Rectal smooth muscle tissue (tissue), 1 donor: ENCODE data around the gene CEP57L1.
A peak's percentile ranks its signal among the peaks of the same experiment; 100 is the strongest.
"Not testable (repeated sequence)": the region's sequence is repeated elsewhere in the genome, so short reads cannot be mapped to it uniquely, and the experiment has no call there.

Experiments
- H3K27ac ChIP-seq: one replicate; pipeline ENCODE4 v1.7.0; 2013; ENCODE audit warnings: low read depth, low read length, inconsistent platforms
- H3K27me3 ChIP-seq: one replicate; pipeline ENCODE4 v1.7.0; 2013; ENCODE audit warnings: low read length; ENCODE audit not compliant: control insufficient read depth, insufficient read depth
- H3K36me3 ChIP-seq: one replicate; pipeline ENCODE4 v1.7.0; 2013; ENCODE audit warnings: low read length; ENCODE audit not compliant: control insufficient read depth, insufficient read depth
- H3K4me1 ChIP-seq: one replicate; pipeline ENCODE4 v1.7.0; 2013; ENCODE audit warnings: low read length; ENCODE audit not compliant: control insufficient read depth, insufficient read depth
- H3K4me3 ChIP-seq: one replicate; pipeline ENCODE4 v1.7.0; 2013; ENCODE audit warnings: low read length
- H3K9ac ChIP-seq: one replicate; pipeline ENCODE4 v1.7.0; 2013; ENCODE audit warnings: low read length

The CEP57L1 gene

DNA sequence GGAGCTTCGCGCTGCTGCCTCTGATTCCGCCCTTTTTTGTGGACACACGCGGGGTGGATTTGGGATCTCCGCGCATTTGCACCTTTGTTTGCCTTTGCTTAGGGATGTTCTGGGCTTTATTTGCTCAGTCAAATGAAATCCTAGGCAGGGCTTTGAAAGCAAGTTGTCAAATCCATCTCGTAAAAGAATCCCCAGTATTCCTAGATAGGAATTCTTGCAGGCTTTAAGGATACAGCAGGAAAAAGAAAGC is 453 bp downstream of the CEP57L1 start:
- Histone ChIP-seq H3K36me3 (no peaks in the 10 kb centered on the region), H3K4me1 (peaks cover 5% of the 10 kb centered on the region), H3K27me3 (no peaks in the 10 kb centered on the region), H3K9ac (peak overlapping the region; percentile 91), H3K4me3 (peak overlapping the region; percentile 86), H3K27ac (peak overlapping the region; percentile 99)

- Histone ChIP-seq H3K27me3 (no peaks in the 10 kb centered on the region), H3K36me3 (no peaks in the 10 kb centered on the region), H3K9ac (peak overlapping the region; percentile 91), H3K4me3 (peak overlapping the region; percentile 86), H3K4me1 (peaks cover 5% of the 10 kb centered on the region), H3K27ac (peak overlapping the region; percentile 99)
Measured at GRCh38 chr6:109096208-109096607, 901 bp downstream of the CEP57L1 start.

DNA sequence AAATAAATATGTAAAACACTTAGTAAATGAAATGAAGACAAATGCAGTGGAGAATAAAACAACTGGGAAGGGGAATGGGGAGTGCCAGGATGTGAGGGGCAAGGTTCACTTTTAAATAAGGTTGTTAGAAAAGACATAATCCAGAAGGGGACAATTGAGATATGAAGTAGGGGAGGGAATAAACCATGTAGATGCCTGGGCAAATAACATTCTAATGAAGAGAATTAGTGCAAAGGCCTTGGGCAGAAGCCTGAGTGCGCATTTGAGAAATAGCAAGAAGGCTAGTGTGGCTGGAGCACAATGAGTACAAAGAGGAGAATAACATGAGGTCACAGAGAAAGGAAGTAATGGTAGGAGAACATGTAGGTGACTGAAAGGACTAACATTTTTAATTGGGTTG is 2.4 kb downstream of the CEP57L1 start:
- Histone ChIP-seq H3K36me3 (no peaks in the 10 kb centered on the region), H3K4me3 (no peak overlapping the region), H3K27ac (no peak overlapping the region), H3K9ac (no peak overlapping the region), H3K27me3 (no peaks in the 10 kb centered on the region), H3K4me1 (peaks cover 5% of the 10 kb centered on the region)

GRCh38 chr6:109102762-109103161 is 7.5 kb downstream of the CEP57L1 start:
- no peaks in the 10 kb centered on the region for H3K27me3 ChIP-seq

GRCh38 chr6:109103942-109104341 is 8.6 kb downstream of the CEP57L1 start:
- H3K27me3 ChIP-seq, result no peaks in the 10 kb centered on the region
- H3K4me1 ChIP-seq, result no peaks in the 10 kb centered on the region
- H3K4me3 ChIP-seq, result no peak overlapping the region
- H3K27ac ChIP-seq, result no peak overlapping the region
- H3K9ac ChIP-seq, result no peak overlapping the region
- no peaks in the 10 kb centered on the region for H3K36me3 ChIP-seq

More at GRCh38 chr6:109102762-109103161, 7.5 kb downstream of the CEP57L1 start:
- Histone ChIP-seq H3K4me1 (no peaks in the 10 kb centered on the region), H3K27ac (no peak overlapping the region), H3K9ac (no peak overlapping the region), H3K36me3 (no peaks in the 10 kb centered on the region), H3K4me3 (no peak overlapping the region)

DNA sequence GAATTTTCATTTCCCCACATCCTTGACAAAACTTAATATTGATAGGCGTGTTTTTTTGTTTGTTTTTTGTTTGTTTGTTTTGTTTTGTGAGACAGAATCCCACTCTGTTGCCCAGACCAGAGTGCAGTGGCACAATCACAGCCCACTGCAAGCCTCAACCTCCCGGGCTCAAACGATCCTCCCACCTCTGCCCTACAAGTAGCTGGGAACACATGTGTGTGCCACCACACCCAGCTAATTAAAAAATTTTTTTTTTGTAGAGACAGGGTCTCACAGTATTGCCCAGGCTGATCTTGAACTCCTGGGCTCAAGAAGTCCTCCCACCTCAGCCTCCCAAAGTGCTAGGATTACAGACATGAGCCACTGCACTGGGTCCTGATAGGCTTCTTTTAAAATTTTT is 9.2 kb downstream of the CEP57L1 start:
- no peaks in the 10 kb centered on the region for H3K36me3 ChIP-seq
- no peak overlapping the region for H3K27ac ChIP-seq
- H3K27me3 ChIP-seq, result no peaks in the 10 kb centered on the region
- H3K4me3 ChIP-seq, result no peak overlapping the region
- no peak overlapping the region for H3K9ac ChIP-seq
- no peaks in the 10 kb centered on the region for H3K4me1 ChIP-seq

GRCh38 chr6:109105681-109106080 is 10.4 kb downstream of the CEP57L1 start:
- no peaks in the 10 kb centered on the region for H3K36me3 ChIP-seq
- no peak overlapping the region for H3K9ac ChIP-seq
- no peak overlapping the region for H3K4me3 ChIP-seq
- H3K27ac ChIP-seq, result no peak overlapping the region
- H3K4me1 ChIP-seq, result no peaks in the 10 kb centered on the region
- no peaks in the 10 kb centered on the region for H3K27me3 ChIP-seq

GRCh38 chr6:109109663-109110062 is 14.4 kb downstream of the CEP57L1 start:
- H3K4me1 ChIP-seq, H3K4me3 ChIP-seq, H3K9ac ChIP-seq, H3K27me3 ChIP-seq, H3K36me3 ChIP-seq, H3K27ac ChIP-seq: not testable (repeated sequence)

GRCh38 chr6:109112663-109113062 is 17.4 kb downstream of the CEP57L1 start:
- not testable (repeated sequence) for H3K27me3 ChIP-seq, H3K4me1 ChIP-seq, H3K36me3 ChIP-seq, H3K9ac ChIP-seq, H3K27ac ChIP-seq, H3K4me3 ChIP-seq

- no peaks in the 10 kb centered on the region for H3K36me3 ChIP-seq
- peaks cover 3% of the 10 kb centered on the region for H3K4me1 ChIP-seq
- no peak overlapping the region for H3K27ac ChIP-seq
- no peak overlapping the region for H3K4me3 ChIP-seq
- no peaks in the 10 kb centered on the region for H3K27me3 ChIP-seq
- H3K9ac ChIP-seq, result no peak overlapping the region
Measured at GRCh38 chr6:109117346-109118035, 22.2 kb downstream of the CEP57L1 start.

DNA sequence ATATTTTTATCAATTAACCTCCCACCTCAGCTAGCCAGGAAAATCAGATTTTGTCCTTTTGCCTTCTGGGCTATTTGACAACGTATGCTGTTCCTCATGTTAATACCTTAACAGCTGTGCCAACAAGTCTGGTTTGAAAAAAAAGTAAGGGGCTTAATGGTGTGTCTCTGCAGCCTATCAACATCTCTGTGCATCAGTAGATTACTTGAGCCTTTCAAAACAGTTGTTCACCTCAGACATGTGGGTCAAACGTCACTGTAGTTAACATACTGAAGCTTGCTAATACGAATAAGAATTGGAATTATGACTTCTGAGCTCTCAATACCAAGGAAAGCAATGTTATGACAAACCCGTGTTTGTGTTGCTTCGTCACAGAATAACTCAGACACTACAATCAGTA is 23.0 kb downstream of the CEP57L1 start:
- no peaks in the 10 kb centered on the region for H3K36me3 ChIP-seq
- no peak overlapping the region for H3K27ac ChIP-seq
- peaks cover 3% of the 10 kb centered on the region for H3K4me1 ChIP-seq
- no peaks in the 10 kb centered on the region for H3K27me3 ChIP-seq
- H3K9ac ChIP-seq, result no peak overlapping the region
- no peak overlapping the region for H3K4me3 ChIP-seq

GRCh38 chr6:109118871-109119354 is 23.6 kb downstream of the CEP57L1 start:
- Histone ChIP-seq H3K9ac (no peak overlapping the region), H3K36me3 (no peaks in the 10 kb centered on the region), H3K27me3 (no peaks in the 10 kb centered on the region), H3K27ac (no peak overlapping the region), H3K4me3 (no peak overlapping the region), H3K4me1 (peaks cover 3% of the 10 kb centered on the region)

- no peak overlapping the region for H3K27ac ChIP-seq
- H3K27me3 ChIP-seq, result no peaks in the 10 kb centered on the region
- no peak overlapping the region for H3K4me3 ChIP-seq
- no peak overlapping the region for H3K9ac ChIP-seq
- no peaks in the 10 kb centered on the region for H3K36me3 ChIP-seq
- H3K4me1 ChIP-seq, result peaks cover 3% of the 10 kb centered on the region
Measured at GRCh38 chr6:109121411-109121810, 26.1 kb downstream of the CEP57L1 start.
